NT2/D1 (cell line): ENCODE results near the gene SPINDOC.
A peak's percentile ranks its signal among the peaks of the same experiment; 100 is the strongest.

ENCODE experiments used
- DNase-seq: peaks from one replicate; pipeline ENCODE4 v3.0.0-alpha.2; 2011; ENCODE audit warnings: low read depth, low spot score
- H3K27me3 ChIP-seq: 2 replicates; pipeline ENCODE4 v1.6.0; 2011; ENCODE audit warnings: mild to moderate bottlenecking; ENCODE audit not compliant: insufficient read length, insufficient read depth
- H3K36me3 ChIP-seq: 2 replicates; pipeline ENCODE4 v1.6.1; 2011; ENCODE audit warnings: mild to moderate bottlenecking, low read length, mixed read lengths; ENCODE audit not compliant: insufficient read depth, insufficient read length
- H3K4me1 ChIP-seq: 2 replicates; pipeline ENCODE4 v1.5.1; 2011; ENCODE audit not compliant: insufficient read depth, insufficient read length
- H3K4me3 ChIP-seq: 2 replicates; pipeline ENCODE4 v1.5.1; 2011; ENCODE audit warnings: low read depth; ENCODE audit not compliant: insufficient read length
- H3K9ac ChIP-seq: 2 replicates; pipeline ENCODE4 v1.6.0; 2011; ENCODE audit warnings: low read depth; ENCODE audit not compliant: insufficient read length
- H3K9me3 ChIP-seq: 2 replicates; pipeline ENCODE4 v1.5.1; 2011; ENCODE audit warnings: mild to moderate bottlenecking, low read length; ENCODE audit not compliant: insufficient read depth
- SUZ12 ChIP-seq: IDR thresholded peaks from 2 replicates; pipeline ENCODE4 v1.6.1; 2011; ENCODE audit not compliant: insufficient read length, insufficient read depth; ENCODE audit errors: extremely low read depth
- YY1 ChIP-seq: IDR thresholded peaks from 2 replicates; pipeline ENCODE4 v1.6.1; 2011; ENCODE audit not compliant: insufficient read length, insufficient read depth
- ZNF274 ChIP-seq: IDR thresholded peaks from 2 replicates; pipeline ENCODE4 v1.6.1; 2011; ENCODE audit warnings: mild to moderate bottlenecking, low read depth, low read length

SPINDOC gene

DNA sequence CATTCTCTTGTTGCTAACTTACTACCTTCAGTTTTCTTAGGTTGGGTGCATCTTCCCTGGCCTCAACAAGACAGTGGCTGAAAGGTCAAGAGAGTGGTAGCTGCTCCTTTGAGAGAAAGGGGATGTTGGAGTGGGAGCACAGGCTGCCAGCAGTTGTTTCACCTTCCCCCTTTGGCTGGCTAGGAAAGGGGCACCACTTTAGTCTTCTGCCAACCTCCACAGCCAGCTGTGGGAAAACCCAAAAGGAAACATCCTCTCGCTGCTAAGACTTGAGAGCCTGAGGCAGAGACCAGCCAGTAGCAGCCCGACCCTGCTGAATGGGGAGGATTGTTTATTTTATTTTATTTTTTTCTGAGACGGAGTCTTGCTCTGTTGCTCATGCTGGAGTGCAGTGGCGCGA, 60.1 kb downstream of the SPINDOC start:
- TF ChIP-seq ZNF274 (no peak), YY1 (no peak), SUZ12 (no peak)

GRCh38 chr11:63874511-63874910, 61.3 kb downstream of the SPINDOC start:
- no peak for TF ChIP-seq ZNF274
- no peak for TF ChIP-seq YY1
- no peak for TF ChIP-seq SUZ12
- Histone ChIP-seq H3K9me3 (no peaks in the 10 kb centered on the region), H3K4me3 (no peak overlapping the region), H3K9ac (no peak overlapping the region), H3K27me3 (no peaks in the 10 kb centered on the region), H3K4me1 (peaks cover 14% of the 10 kb centered on the region), H3K36me3 (peaks cover 21% of the 10 kb centered on the region)
- no peak for DNase-seq

More for the DNA sequence above, 60.1 kb downstream of the SPINDOC start:
- Histone ChIP-seq H3K36me3 (peaks cover 27% of the 10 kb centered on the region), H3K27me3 (no peaks in the 10 kb centered on the region), H3K9ac (peak overlapping the region; percentile 5), H3K4me3 (no peak overlapping the region), H3K4me1 (peaks cover 13% of the 10 kb centered on the region), H3K9me3 (no peaks in the 10 kb centered on the region)
- DNase-seq, result no peak

DNA sequence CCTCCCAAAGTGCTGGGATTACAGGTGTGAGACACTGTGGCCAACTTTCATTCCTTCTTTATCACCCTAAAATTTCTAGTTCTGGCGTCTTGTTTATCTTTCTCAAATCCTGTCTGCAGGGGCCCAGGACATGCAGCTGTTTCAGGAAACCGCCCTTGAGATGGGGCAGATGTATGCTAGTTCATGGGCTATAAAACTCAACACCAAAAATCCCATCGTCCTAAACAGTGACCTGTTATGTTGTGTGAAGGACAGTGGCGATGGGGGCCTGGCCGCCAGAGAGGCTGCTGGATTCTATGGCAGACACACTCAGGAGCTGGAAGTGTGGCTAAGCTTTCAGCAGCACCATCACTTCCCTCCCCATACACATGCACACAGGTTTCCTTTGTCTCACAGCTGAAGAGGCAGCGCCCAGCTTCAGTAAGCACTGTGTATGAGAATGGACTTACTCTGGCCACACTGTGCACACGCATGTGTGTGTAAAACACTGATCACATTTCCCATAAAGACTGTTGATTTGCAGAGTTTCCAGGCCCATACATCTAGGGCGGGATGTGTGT, 62.3 kb downstream of the SPINDOC start:
- peaks cover 14% of the 10 kb centered on the region for H3K4me1 ChIP-seq
- no peak for DNase-seq
- H3K4me3 ChIP-seq, result no peak overlapping the region
- TF ChIP-seq ZNF274 (no peak), YY1 (no peak), SUZ12 (no peak)
- H3K36me3 ChIP-seq, result peaks cover 18% of the 10 kb centered on the region
- no peaks in the 10 kb centered on the region for H3K27me3 ChIP-seq
- H3K9me3 ChIP-seq, result no peaks in the 10 kb centered on the region
- H3K9ac ChIP-seq, result no peak overlapping the region

DNA sequence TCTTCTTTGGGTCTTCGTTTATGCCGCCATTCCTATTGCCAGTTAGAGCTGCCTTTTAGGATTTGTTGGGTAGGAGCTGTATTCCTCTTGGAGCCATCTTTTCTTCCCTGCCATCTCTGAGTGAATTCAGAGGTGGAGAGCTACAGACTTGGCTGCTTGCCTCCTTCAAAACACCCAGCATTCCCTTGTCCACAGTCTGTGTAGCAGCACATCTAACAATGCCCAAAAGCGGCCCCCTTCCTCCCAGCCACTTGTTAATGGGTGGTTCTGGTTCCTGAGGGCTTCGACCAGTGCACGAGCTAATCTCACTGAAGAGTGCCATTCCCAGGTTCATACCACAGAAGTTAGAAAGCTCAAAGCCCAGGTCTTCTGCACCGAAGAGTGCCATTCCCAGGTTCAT, 63.4 kb downstream of the SPINDOC start:
- no peaks in the 10 kb centered on the region for H3K27me3 ChIP-seq
- H3K4me1 ChIP-seq, result peaks cover 14% of the 10 kb centered on the region
- peaks cover 18% of the 10 kb centered on the region for H3K36me3 ChIP-seq
- no peak overlapping the region for H3K4me3 ChIP-seq
- H3K9ac ChIP-seq, result no peak overlapping the region
- H3K9me3 ChIP-seq, result no peaks in the 10 kb centered on the region
- DNase-seq, result no peak
- no peak for TF ChIP-seq ZNF274
- no peak for TF ChIP-seq SUZ12
- TF ChIP-seq YY1, result no peak
